COLO668 (cell line): ENCODE data around the gene KLHL24.
"Not testable (repeated sequence)": the region's sequence is repeated elsewhere in the genome, so short reads cannot be mapped to it uniquely, and the experiment has no call there.

ENCODE experiments used
- DNase-seq: peaks from one replicate; lab custom pipeline; 2025; ENCODE audit not compliant: unreplicated experiment; lab: John Stamatoyannopoulos, UW

Gene KLHL24

GRCh38 chr3:183695569-183696364 is 60.3 kb downstream of the KLHL24 start:
- no peak for DNase-seq

- DNase-seq = no peak
Measured at GRCh38 chr3:183697123-183697609, 61.7 kb downstream of the KLHL24 start.

GRCh38 chr3:183697610-183698317 is 62.3 kb downstream of the KLHL24 start, which contains the start of gene YEATS2:
Gene YEATS2, plus strand, starts transcription at chr3:183697797. Its CDS starts 17,366 bp downstream, at chr3:183715163.
- peak; percentile 77 for DNase-seq

- peak; percentile 22 for DNase-seq
Measured at GRCh38 chr3:183698318-183698751, 62.9 kb downstream of the KLHL24 start.

GRCh38 chr3:183698756-183699155 is 63.3 kb downstream of the KLHL24 start:
- DNase-seq = peak; percentile 1

- DNase-seq = no peak
Measured at GRCh38 chr3:183699238-183699947, 64.0 kb downstream of the KLHL24 start.

GRCh38 chr3:183701744-183702143 is 66.3 kb downstream of the KLHL24 start:
- DNase-seq = no peak

- DNase-seq = not testable (repeated sequence)
Measured at GRCh38 chr3:183703892-183704291, 68.5 kb downstream of the KLHL24 start.

- DNase-seq = no peak
Measured at GRCh38 chr3:183710231-183710630, 74.8 kb downstream of the KLHL24 start.

- DNase-seq = no peak
Measured at GRCh38 chr3:183711516-183711915, 76.1 kb downstream of the KLHL24 start.

- no peak for DNase-seq
Measured at GRCh38 chr3:183714622-183715021, 79.2 kb downstream of the KLHL24 start.

- DNase-seq = no peak
Measured at GRCh38 chr3:183718012-183718411, 82.6 kb downstream of the KLHL24 start.

GRCh38 chr3:183725387-183725786 is 90.0 kb downstream of the KLHL24 start:
- DNase-seq = no peak

- DNase-seq = no peak
Measured at GRCh38 chr3:183728204-183728603, 92.8 kb downstream of the KLHL24 start.

- DNase-seq = no peak
Measured at GRCh38 chr3:183730361-183730760, 94.9 kb downstream of the KLHL24 start.

GRCh38 chr3:183731611-183732010 is 96.2 kb downstream of the KLHL24 start:
- DNase-seq = no peak

- no peak for DNase-seq
Measured at GRCh38 chr3:183733553-183733952, 98.1 kb downstream of the KLHL24 start.
